OCI-LY7 (cell line): ENCODE measurements around the gene PCARE. TPM values are rescaled to one million over a fixed set of nuclear protein-coding genes. Genes with fewer than 3 reads are reported as not detected.

Experiments
- BruUV-seq: library from RNA; stranded (reverse); fragments of 400-500 nt; replicated peaks from 2 replicates; lab custom pipeline; 2021; lab: Mats Ljungman, UMichigan
- CTCF ChIA-PET: fragments of 300-600 bp; sonication (Branson Sonifier 250); formaldehyde crosslinking; loops from one replicate; lab custom pipeline; 2022; ENCODE audit warnings: antibody characterized with exemption; ENCODE audit not compliant: unreplicated experiment; lab: Charles Lee
- POLR2A ChIA-PET: fragments of 300-600 bp; sonication (Branson Sonifier 250); formaldehyde crosslinking; loops from one replicate; lab custom pipeline; 2022; ENCODE audit warnings: antibody characterized with exemption; lab: Charles Lee
- DNase-seq: peaks from one replicate; pipeline ENCODE4 v3.0.0-alpha.2; 2015; ENCODE audit warnings: low spot score
- H2AFZ ChIP-seq: fragments of 200-600 bp; sonication (generic), shearing (Covaris generic); 2 replicates; pipeline ENCODE4 v1.6.1; 2014; ENCODE audit warnings: mild to moderate bottlenecking, antibody characterized with exemption, low read length, moderate library complexity
- H3K27ac ChIP-seq: fragments of 200-600 bp; sonication (generic); 2 replicates; pipeline ENCODE4 v1.5.1; 2014; ENCODE audit warnings: mixed run types, low read depth, mild to moderate bottlenecking, moderate library complexity, low read length, inconsistent platforms; ENCODE audit not compliant: poor library complexity, severe bottlenecking
- H3K36me3 ChIP-seq: fragments of 200-600 bp; sonication (generic); 2 replicates; pipeline ENCODE4 v1.6.1; 2014; ENCODE audit warnings: mild to moderate bottlenecking, antibody characterized with exemption, low read length, moderate library complexity, mixed read lengths; ENCODE audit not compliant: insufficient read depth
- H3K4me1 ChIP-seq: fragments of 200-600 bp; sonication (generic); 2 replicates; pipeline ENCODE4 v1.5.1; 2014; ENCODE audit warnings: mild to moderate bottlenecking, low read length; ENCODE audit not compliant: insufficient read depth, poor library complexity, severe bottlenecking
- H3K4me2 ChIP-seq: fragments of 200-600 bp; sonication (generic); 2 replicates; pipeline ENCODE4 v1.6.1; 2014; ENCODE audit warnings: mild to moderate bottlenecking, low read length
- H3K4me3 ChIP-seq: fragments of 200-600 bp; sonication (generic); 2 replicates; pipeline ENCODE4 v1.5.1; 2014; ENCODE audit warnings: mild to moderate bottlenecking, low read depth, low read length; ENCODE audit not compliant: poor library complexity, severe bottlenecking
- H3K79me2 ChIP-seq: fragments of 200-600 bp; sonication (generic); 2 replicates; pipeline ENCODE4 v1.6.1; 2016; ENCODE audit warnings: low read depth, mild to moderate bottlenecking, low read length, moderate library complexity, mixed read lengths; ENCODE audit not compliant: insufficient read depth
- H3K9me2 ChIP-seq: fragments of 200-600 bp; sonication (generic); 2 replicates; pipeline ENCODE4 v1.6.1; 2016; ENCODE audit warnings: mild to moderate bottlenecking, low read length, mixed read lengths; ENCODE audit not compliant: insufficient read depth
- H3K9me3 ChIP-seq: fragments of 200-600 bp; sonication (generic); 2 replicates; pipeline ENCODE4 v1.6.1; 2014; ENCODE audit warnings: mild to moderate bottlenecking, mixed run types, low read length, mixed read lengths
- H4K20me1 ChIP-seq: fragments of 200-600 bp; sonication (generic); 2 replicates; pipeline ENCODE4 v1.6.1; 2014; ENCODE audit warnings: mild to moderate bottlenecking, antibody characterized with exemption, low read length, moderate library complexity, mixed read lengths; ENCODE audit not compliant: insufficient read depth
- EZH2phosphoT487 ChIP-seq: fragments of 200-600 bp; sonication (generic); IDR thresholded peaks from 2 replicates; pipeline ENCODE4 v1.6.1; 2018; ENCODE audit warnings: low read depth, borderline replicate concordance, mild to moderate bottlenecking, mixed run types, antibody characterized with exemption, low read length, moderate library complexity, mixed read lengths
- intact Hi-C: fragments of 100-400 bp; cut with micrococcal nuclease; formaldehyde crosslinking; loops from one replicate; pipeline ENCODE4 v1.10.0; 2022; ENCODE audit not compliant: unreplicated experiment
- total RNA-seq, 2 experiments: library from RNA; depleted of rRNA in 1 of 2; stranded (reverse); fragments of >200 nt in 1 of 2; shearing (Covaris generic) in 1 of 2; gene quantifications; 2 replicates each; pipeline ENCODE4 v1.2.3, GENCODE V29; 2014 to 2022
- TF ChIP-seq, protein P1 (sequence below): fragments of 200-600 bp; sonication (generic); conservative IDR thresholded peaks from 2 replicates; pipeline ENCODE4 v1.5.1; 2014; ENCODE audit warnings: mild to moderate bottlenecking, antibody characterized with exemption, low read length, moderate library complexity, mixed read lengths

The PCARE gene
- total RNA-seq, 2 experiments from 2014 or later: not detected

DNA sequence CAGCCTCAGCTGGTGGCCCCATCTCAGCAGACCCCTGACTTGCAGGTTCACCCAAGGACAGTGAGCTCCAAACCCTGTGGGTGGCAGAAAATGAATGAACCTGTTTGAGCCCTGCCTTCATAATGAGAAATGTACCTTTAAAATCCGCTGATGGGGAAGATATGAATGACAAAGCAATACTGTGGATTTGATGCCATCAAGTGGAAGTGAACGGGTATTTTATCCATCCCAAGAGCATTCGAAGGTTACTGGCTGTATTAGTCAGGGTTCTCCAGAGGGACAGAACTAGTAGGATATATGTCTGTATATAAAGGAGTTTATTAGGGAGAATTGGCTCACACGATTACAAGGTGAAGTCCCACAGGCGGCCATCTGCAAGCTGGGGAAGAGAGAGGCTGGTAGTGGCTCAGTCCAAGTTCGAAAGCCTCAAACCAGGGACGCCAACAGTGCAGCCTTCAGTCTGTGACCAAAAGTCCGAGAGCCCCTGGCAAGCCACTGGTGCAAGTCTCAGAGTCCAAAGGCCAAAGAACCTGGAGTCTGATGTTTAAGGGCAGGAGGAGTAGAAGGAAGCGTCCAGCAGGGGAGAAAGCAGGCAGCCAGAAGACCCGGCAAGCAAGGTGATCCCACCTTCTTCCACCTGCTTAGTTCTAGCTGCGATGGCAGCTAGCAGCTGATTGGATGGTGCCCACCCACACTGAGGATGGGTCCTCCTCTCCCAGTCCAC, 61.1 kb downstream of the PCARE start:
- CTCF ChIA-PET: no interaction called here
- no peaks in the 10 kb centered on the region for H3K36me3 ChIP-seq
- BruUV-seq: no TSS peak

GRCh38 chr2:29012211-29012681, 62.1 kb downstream of the PCARE start:
- Histone ChIP-seq H3K79me2 (no peaks in the 10 kb centered on the region), H3K36me3 (no peaks in the 10 kb centered on the region), H3K9me2 (no peaks in the 10 kb centered on the region), H4K20me1 (no peaks in the 10 kb centered on the region), H3K4me3 (no peak overlapping the region), H2AFZ (no peak overlapping the region), H3K9me3 (no peaks in the 10 kb centered on the region), H3K27ac (no peak overlapping the region), H3K4me1 (no peaks in the 10 kb centered on the region), H3K4me2 (no peak overlapping the region)
- no TSS peak for BruUV-seq
- CTCF ChIA-PET: no interaction called here
- peak; percentile 3 for DNase-seq
- no peak for TF ChIP-seq EZH2phosphoT487
- TF ChIP-seq, protein P1, sequence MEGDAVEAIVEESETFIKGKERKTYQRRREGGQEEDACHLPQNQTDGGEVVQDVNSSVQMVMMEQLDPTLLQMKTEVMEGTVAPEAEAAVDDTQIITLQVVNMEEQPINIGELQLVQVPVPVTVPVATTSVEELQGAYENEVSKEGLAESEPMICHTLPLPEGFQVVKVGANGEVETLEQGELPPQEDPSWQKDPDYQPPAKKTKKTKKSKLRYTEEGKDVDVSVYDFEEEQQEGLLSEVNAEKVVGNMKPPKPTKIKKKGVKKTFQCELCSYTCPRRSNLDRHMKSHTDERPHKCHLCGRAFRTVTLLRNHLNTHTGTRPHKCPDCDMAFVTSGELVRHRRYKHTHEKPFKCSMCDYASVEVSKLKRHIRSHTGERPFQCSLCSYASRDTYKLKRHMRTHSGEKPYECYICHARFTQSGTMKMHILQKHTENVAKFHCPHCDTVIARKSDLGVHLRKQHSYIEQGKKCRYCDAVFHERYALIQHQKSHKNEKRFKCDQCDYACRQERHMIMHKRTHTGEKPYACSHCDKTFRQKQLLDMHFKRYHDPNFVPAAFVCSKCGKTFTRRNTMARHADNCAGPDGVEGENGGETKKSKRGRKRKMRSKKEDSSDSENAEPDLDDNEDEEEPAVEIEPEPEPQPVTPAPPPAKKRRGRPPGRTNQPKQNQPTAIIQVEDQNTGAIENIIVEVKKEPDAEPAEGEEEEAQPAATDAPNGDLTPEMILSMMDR: no peak
- POLR2A ChIA-PET: no interaction called here
- intact Hi-C loops: no loop called here

More for the DNA sequence above, 61.1 kb downstream of the PCARE start:
- H3K4me3 ChIP-seq: no peak overlapping the region
- intact Hi-C loops: no loop called here
- no peaks in the 10 kb centered on the region for H4K20me1 ChIP-seq
- no peak overlapping the region for H3K4me2 ChIP-seq
- H2AFZ ChIP-seq: no peak overlapping the region
- no peak for DNase-seq
- H3K79me2 ChIP-seq: no peaks in the 10 kb centered on the region
- no peaks in the 10 kb centered on the region for H3K9me3 ChIP-seq
- no peaks in the 10 kb centered on the region for H3K9me2 ChIP-seq
- POLR2A ChIA-PET: no interaction called here
- no peak overlapping the region for H3K27ac ChIP-seq
- no peak for TF ChIP-seq EZH2phosphoT487
- TF ChIP-seq, protein P1: no peak
- H3K4me1 ChIP-seq: no peaks in the 10 kb centered on the region

Other genes with a start within 250 kb of the PCARE start
- gene TRMT61B, start 204.2 kb downstream of the PCARE start, total RNA-seq (2014; rRNA removed; shearing (Covaris generic)): 18.3 and 22.7 TPM in 2 replicates
- 17.8 and 20.3 TPM in 2 replicates for gene TRMT61B, start 204.2 kb downstream of the PCARE start, total RNA-seq (2022)
- gene WDR43, start 179.9 kb downstream of the PCARE start, total RNA-seq (2014; rRNA removed; shearing (Covaris generic)): 78.8 and 107 TPM in 2 replicates
- gene WDR43, start 179.9 kb downstream of the PCARE start, total RNA-seq (2022): 94.0 and 111 TPM in 2 replicates
- gene TOGARAM2, start 93.2 kb downstream of the PCARE start, total RNA-seq (2014; rRNA removed; shearing (Covaris generic)): 0.03 and 1.6 TPM in 2 replicates
- not detected in 2 replicates for gene TOGARAM2, start 93.2 kb downstream of the PCARE start, total RNA-seq (2022)
- gene CLIP4, start 40.9 kb upstream of the PCARE start, total RNA-seq (2014; rRNA removed; shearing (Covaris generic)): not detected in 2 replicates
- gene CLIP4, start 40.9 kb upstream of the PCARE start, total RNA-seq (2022): not detected in 2 replicates